HG02852 (cell line): Measurements from ENCODE around the gene SERINC5.

Source experiments
- ATAC-seq: cut with Tn5 transposase; IDR thresholded peaks from one replicate; pipeline ENCODE4 v1.9.1; 2021; ENCODE audit warnings: mild to moderate bottlenecking, moderate library complexity; ENCODE audit not compliant: unreplicated experiment

SERINC5 gene

DNA sequence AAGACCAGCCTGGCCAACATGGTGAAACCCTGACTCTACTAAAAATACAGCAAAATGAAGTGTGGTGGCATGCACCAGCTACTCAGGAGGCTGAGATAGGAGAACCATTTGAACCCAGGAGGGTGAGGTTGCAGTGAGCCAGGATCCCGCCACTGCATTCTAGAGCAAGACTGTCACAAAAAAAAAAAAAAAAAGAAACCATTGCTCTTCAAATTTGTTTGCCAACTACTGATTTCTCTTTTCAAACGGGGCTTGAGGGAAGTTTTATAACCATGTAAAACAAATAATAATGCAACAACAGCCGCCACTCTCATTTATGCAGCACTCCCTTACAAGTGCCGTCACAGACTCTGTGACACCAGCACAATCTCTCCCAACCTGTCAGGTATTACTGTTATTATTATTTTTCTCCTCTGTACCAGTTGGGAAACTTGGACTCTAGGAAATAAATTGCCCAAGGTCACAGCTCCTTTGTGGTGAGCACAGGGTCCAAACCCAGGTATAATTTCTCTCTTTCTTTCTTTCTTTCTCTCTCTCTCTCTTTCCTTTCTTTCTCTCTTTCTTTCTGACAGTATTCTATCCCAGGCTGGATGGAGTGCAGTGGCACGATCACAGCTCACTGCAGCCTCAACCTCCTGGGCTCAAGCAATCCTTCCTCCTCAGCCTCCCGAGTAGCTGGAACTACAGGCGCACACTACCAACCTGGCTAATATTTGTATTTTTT, 25.4 kb downstream of the SERINC5 start:
- no peak for ATAC-seq

DNA sequence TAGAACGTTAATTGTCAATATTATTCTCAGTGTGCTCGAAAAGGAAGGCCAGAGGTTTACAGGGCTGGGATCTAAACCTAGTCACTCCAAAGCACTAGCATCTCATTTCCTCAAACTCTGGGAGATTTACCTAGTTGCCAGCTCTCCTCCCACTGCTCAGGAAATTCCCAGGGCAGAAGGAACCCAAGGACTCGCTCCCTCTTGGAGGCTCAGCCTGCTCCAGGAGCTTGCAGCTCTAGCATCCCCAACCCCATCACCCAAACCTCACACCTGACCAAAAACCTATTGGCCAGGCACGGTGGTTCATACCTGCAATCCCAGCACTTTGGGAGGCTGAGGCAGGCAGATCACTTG, 26.0 kb downstream of the SERINC5 start:
- no peak for ATAC-seq

DNA sequence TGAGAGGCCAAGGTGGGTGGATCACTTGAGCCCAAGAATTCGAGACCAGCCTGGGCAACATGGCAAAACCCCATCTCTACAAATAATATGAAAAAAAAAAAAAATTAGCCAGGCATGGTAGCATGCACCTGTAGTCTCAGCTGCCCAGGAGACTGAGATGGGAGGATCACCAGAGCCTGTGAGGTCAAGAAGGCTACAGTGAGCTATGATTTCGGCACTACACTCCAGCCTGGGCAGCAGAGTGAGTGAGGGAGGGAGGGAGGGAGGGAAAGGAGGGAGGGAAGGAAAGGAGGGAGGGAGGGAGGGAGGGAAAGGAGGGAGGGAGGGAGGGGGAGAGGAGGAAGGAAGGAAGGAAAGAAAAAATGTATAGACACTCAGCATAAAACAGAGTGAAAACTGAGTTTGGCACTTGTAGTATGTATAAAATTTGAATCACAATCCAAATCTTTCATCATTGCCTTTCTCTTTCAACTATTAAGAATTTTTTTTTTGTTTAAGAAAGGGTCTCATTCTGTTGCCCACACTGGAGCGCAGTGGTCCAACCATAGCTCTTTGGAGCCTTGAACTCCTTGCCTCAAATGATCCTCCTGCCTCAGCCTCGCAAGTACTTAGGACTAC, 27.8 kb downstream of the SERINC5 start:
- no peak for ATAC-seq

DNA sequence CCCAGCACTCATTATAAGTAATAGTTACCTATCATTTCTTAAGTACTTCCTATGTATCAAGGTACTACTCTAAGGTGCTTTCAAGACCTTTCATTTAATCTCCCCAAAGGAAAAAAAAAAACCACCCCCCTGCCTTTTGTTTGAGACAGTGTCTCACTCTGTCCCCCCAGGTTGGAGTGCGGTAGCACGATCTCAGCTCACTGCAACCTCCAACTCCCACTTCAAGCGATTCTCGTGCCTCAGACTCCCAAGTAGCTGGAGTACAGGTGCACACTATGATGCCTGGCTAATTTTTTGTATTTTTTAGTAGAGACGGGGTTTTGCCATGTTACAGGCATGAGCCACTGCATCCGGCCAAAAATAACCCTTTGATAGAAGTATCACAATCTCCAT, 29.9 kb downstream of the SERINC5 start:
- ATAC-seq: no peak

DNA sequence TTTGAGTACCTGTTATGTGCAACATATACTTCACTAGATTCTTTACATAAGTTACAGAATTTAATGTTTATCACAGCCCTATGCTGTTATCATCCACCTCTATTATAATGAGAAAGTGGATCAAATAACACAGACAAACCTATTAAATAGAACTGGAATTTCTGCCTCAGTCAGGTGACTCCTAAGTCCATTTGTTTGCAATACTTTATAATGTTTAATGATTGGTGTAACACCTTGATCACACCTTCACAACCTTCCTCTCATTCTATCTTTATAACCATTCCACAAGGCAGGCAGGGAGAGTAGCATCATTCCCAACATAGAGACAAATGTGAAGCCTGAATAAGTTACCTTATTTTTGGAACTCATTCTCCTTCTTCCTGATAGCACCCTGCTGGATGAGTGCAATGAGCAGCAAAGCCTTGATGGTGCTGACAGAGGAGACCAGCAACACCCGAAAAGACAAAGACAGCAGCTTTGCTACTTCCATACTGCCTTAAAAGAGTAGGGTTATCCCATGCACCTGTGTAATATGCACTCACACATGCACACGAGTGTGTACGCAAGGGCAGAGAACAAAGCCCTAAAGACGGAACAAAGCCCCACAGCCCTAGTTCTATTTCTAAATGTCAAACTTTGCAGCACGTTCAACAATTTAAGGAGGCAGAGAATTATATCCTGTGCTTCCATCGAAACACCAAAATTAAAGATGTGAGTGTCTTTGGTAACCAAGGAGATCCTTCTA, 30.5 kb downstream of the SERINC5 start:
- no peak for ATAC-seq

DNA sequence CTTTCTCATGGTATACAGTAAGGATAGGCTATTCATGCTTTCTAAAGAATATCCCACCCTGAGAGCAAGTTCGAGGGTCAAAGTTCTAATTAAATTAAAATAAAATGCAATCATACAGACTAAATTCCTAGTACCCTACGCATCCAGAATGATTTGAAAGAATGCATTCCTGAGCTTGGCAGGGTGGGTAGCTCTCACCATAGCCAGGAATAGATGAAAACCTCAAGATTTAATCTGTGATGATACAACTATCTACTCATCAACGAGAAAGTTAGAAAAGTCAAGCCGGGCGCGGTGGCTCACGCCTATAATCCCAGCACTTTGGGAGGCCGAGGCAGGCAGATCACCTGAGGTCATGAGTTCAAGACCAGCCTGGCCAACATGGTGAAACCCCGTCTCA, 32.3 kb downstream of the SERINC5 start:
- ATAC-seq: no peak

DNA sequence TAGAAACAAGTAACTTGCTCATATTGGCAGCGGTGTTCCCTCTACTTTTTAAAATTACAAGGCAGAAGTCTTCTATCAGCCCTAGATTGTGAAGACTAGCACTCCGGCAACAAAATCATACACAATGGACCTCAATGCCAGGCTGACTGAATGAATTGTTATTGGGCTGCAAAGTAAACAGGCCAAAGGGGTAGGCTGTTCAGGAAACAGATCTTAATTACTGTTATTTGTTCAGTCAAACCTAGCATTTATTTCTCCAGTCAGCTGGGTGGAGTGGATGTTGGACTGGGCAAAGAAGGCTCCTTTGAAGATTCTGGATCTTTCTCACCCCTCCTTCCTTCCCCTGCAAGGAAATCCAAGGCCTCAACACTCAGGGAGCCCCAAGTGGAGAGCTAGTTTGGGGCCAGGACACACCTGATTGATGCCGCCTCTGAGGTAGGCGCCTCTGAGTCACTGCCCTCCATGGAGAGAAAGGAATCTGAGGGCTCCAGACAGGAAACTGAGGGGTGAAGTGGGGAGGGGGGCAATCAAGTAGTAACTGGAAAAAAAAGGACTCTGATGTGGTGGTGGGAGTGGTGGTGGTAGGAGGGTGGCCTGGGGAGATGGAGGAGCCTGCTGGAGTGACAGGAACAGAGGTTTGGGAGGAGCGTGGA, 35.5 kb downstream of the SERINC5 start:
- no peak for ATAC-seq

DNA sequence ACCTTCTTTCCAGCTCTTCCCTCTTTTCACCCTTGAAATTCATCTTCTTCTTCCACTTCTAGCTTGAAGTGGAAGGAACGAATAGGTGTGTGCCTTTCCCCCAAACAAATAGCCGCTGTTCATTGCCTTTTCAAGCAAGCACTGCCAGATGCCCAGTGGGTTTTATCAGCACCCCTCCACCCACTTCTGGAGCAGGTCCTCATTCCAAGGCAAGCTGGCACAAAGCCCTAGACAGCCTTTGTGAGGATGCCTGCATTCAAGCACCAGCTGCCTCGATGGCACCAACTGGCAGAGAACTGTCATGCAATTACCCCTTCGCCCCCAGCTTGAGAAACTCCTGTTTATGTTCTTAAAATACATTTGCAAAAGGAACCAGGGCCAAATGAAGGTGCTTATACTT, 36.5 kb downstream of the SERINC5 start:
- no peak for ATAC-seq

DNA sequence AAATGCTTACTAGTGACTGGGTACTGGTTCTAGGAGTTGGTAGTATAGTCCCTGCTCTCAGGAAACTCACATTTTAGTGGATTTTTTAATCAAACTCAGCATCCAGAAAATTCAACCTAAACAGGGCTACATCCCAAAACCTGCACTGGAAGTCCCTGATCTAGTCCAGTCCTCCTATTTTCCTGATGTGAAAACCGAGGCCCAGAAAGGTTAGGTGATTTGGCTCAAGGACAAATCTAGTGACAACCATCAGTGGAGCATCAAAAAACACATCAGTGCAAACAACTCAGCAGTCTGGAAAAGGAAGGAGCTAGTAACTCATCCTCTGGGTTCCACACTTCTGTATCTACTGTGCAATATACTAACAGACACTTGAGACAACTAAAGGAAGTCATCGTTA, 38.2 kb downstream of the SERINC5 start:
- no peak for ATAC-seq

DNA sequence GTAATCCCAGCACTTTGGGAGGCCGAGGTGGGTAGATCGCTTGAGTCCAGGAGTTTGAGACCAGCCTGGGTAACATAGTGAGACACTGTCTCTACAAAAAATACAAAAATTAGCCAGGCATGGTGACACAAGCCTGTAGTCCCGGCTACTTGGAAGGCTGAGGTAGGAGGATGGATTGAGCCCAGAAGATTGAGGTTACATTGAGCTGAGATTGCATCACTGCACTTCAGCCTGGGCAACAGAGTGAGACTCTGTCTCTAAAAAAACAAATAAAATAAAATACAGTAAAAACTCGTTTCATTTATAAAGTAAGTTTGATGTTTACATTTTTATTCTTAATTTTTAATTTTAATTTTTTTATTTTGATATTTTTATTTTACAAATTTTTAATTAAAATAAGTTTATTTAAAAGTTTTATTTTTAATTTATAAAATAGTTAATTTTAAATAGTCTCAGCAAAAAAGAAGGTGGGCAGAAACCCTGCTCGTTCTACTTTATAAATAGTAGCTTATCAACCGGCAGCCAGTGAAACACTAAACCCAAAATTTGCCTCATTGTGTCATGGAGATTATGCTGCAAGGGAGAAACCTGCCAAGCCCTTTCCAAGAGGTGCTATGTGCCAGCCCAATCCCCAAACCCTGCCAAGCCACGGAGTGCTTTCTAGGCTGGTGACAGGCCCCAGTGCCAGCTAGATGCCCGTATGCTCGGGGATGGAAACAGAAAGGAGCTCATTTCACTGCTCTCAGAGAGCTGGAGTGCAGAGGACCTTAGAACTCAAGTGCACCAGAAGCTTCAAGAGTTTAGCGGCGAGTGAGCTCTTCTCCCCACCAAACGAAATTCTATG, 38.9 kb downstream of the SERINC5 start:
- no peak for ATAC-seq

DNA sequence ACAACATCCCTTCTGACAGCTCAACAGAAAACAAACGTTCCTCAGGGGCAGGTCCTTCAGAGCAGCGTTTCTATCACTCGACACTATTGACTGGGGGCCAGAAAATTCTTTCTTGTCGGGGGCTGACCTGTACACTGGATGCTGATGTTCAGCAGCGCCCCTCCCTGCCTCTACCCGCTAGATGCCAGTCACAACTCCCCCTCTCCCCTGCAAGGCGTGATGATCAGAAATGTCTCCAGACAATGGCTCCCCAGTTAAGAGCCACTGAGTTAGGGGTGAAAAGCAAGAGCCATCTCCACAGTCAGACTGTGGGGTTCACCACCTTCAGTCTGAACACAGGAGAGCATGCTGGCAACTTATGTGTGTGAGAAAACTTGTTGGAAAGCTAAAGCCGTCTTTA, 39.8 kb downstream of the SERINC5 start:
- ATAC-seq: no peak

DNA sequence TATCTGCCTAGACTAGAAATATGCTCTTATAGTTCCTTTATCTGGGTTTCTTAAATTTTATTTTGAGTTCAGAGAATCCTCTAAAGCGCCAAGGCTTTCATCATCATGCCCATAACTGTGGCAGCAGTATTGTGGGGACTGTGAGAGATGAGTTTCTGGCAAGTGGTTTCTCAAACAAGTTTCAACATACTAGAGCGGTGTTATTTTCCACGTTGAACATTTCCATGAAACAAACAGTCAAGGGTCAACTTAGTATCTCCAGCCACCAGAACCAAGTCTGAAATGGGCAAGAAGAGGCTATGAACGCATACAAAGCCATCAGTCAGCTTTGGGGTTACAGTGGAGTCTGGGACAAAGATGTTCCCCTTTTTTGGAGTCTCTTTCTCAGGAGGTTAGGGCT, 40.3 kb downstream of the SERINC5 start:
- ATAC-seq: no peak

DNA sequence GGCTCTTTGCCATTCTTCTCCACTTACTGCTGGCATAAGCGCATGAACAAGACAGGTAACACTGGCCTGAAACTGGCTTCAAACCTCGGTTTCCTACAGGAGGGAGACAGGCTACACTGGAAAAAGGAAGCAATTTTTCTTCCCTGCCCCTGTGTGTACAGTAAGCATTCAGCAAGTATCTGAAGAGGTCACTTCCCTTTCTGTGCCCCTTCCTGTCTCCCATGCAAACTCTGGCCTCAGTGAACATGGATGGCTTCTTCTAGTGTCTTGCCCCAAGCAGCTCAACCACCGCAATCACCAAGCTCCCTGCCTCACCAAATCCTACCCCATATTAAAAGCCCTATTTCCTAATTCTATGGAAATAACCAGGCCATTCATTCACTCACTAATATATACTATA, 42.4 kb downstream of the SERINC5 start:
- no peak for ATAC-seq

DNA sequence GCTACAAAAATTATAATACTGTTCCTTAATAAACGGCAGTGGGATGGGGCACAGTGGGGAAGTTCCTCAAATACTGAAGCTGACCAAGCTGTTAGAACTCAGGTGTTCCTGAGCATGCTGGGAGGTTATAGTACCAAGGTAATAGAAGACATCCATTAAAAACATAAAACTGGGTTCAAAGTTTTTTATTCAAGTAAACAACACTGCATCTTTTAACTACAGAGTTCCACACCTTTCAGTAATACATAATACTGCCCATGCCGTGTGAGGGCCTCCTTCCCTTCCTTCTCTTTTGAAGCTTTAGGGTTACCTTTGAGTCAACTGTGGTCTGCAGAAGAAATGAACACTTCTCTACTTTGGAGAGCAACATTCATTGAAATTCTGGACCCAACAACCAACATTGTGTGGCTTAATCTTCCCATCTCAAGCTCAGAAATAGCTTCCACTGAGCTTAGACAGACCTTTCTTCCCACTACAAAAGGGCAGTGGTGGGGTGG, 43.6 kb downstream of the SERINC5 start:
- ATAC-seq: no peak

DNA sequence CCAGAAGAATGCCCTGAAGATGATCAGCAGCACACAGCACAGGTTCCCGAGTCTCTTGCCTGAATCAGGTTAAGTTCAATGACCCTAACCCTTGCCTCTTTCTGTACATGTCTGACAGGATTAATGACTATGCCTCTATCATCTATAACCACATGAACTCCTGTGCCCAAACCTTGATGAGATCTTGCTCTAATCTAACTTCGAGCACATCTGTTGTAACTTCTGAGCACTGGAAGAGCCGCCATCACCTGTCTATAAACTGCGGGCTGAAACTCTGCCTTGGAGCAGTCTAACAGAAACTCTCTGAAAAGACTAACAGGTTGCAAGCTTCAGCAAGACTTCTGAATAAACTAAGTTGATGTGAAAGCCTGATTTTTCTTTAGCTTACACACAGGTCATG, 44.5 kb downstream of the SERINC5 start:
- ATAC-seq: no peak

DNA sequence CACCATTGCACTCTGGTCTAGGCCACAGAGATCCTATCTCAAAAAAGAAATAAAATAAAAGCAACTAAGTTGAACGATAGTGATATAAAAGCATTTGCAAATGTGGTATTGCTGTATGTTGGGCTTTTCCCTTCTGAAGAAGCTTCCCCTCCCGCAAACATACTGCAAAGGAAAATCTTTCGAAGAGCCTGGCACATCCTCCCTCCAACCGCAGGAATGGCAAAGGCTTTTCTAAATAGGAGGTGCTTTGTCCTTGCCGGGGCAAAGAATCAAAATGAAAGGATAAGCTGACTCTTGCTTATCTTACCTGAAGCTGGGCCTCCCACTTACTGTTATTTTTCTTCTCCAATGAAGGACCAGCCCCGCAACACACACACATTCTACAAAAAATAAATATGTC, 45.8 kb downstream of the SERINC5 start:
- no peak for ATAC-seq

DNA sequence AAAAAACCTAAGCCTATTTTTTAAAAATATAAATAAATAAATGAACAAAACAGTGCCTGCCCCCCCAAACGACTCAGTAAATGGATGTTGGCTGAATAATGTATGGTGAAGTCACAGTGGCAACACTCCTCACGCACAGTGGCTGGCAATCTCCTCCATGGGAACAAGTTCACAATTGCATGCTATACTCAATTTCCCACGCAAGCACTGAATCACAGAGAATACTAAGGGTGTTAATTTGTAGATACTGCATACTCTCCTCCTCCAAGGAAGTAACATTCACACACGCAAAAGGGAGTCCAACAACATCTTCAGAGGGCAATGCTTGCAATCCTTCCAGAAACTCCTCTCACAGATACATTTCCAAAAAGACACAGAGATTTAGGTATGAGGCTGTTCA, 47.5 kb downstream of the SERINC5 start:
- no peak for ATAC-seq

DNA sequence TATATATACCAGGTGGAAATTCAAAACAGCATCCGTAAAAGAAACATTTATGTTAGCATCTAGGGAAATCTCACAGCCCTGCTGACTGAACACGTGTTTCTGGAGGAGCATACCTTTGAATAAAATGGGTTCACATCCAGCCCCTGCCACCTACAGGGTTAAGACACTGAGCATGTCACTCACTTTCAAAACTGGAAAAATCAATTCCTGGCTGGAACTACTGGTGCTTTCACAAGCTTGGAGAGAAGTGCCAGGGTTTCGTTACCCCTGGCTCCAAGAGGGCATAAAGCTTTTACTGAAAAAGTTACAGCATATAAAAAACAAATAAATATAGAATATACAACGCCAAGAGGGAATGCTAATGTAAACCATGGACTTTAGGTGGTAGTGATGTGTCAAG, 48.0 kb downstream of the SERINC5 start:
- no peak for ATAC-seq

DNA sequence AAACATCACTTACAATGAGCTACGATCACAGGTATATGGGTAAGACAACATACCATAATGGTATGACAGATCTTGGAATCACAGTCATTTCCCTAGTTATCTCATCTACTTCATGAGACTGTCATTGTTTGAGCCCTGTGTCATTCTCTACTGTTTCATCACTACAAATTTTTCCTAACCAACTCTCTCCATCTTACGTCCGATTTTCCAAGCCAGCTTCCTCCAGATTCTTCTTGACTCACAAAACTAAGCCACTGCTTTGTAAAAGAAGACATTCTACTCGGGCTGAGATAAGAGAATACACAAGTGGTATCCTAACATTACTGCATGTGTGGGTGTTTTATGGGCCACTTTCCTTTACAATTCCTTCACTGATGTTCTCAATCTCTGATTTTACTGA, 49.6 kb downstream of the SERINC5 start:
- no peak for ATAC-seq

DNA sequence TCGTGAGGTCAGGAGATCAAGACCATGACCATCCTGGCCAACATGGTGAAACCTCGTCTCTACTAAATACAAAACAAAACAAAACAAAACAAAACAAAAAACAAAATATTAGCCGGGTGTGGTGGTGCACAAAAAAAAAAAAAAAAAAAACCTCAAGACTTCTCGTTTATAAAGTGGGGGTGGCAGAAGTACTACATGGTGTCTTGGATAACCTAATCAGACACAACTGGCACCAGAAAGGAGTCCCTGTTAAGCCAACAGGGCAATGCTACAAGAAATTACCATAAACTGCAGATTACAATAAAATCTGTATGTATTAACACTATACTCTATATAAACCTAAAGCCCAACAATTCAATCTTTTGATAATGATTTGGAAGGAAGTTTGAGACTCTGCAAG, 50.0 kb downstream of the SERINC5 start:
- ATAC-seq: no peak
